ENCODE measurements around the gene LTN1.

DNA sequence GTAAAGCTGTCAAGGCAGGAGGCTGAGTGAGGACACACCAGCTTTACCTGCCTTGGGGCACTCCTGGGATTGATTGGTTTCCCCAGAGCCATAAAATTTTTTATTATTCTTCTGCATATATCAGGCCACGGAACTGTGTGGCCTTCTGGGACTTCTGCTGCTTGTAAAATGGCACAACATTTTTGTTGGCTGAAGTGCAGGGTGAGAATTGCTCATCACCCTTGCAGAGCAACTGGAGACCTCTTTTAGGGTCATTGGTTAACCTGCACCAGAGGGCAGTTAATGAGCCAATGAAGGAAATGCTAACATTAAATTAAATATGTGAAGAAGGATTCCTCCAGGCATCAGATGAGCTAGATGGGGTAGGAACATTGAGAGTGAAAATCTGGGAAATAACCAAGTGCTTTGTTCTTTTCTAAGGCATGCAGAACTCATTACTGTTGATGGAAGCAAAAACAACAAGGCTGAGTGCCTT, 87.7 kb downstream of the LTN1 start:
- TF ChIP-seq POLR2A (IDR thresholded peaks at IDR 0.05), result no peak
- TF ChIP-seq, protein P1, sequence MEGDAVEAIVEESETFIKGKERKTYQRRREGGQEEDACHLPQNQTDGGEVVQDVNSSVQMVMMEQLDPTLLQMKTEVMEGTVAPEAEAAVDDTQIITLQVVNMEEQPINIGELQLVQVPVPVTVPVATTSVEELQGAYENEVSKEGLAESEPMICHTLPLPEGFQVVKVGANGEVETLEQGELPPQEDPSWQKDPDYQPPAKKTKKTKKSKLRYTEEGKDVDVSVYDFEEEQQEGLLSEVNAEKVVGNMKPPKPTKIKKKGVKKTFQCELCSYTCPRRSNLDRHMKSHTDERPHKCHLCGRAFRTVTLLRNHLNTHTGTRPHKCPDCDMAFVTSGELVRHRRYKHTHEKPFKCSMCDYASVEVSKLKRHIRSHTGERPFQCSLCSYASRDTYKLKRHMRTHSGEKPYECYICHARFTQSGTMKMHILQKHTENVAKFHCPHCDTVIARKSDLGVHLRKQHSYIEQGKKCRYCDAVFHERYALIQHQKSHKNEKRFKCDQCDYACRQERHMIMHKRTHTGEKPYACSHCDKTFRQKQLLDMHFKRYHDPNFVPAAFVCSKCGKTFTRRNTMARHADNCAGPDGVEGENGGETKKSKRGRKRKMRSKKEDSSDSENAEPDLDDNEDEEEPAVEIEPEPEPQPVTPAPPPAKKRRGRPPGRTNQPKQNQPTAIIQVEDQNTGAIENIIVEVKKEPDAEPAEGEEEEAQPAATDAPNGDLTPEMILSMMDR (IDR thresholded peaks at IDR 0.05), result no peak
- TF ChIP-seq POLR2AphosphoS5 (IDR thresholded peaks at IDR 0.05; ENCODE audit: insufficient read depth in 1 of 2, low read depth in 1 of 2), result no peak
